ENCODE data around the gene MAD1L1. TPM values are rescaled to one million over a fixed set of nuclear protein-coding genes. Genes with fewer than 3 reads are reported as not detected.

Gene MAD1L1
- polyA plus RNA-seq, 1 experiment = 32.0 TPM

DNA sequence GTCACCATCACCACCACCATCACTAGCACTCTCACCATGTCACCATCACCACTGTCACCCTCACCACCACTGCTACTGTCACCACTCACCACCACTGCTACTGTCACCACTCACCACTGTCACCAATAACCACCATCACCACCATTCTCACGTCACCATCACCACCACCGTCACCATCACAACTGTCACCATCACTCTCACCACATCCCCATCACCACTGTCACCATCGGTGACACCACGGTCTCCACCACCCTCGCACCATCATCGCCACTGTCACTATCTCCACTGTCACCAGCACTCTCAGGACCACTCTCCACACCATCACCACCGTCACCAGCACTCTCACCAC lies 130.4 kb downstream of the MAD1L1 start:
- ChIA-PET POLR2A (no interaction called here), CTCF (interaction anchor here (0.8 kb wide), 1 partner anchor 181 kb away, joined by 3 read pairs; no protein-coding TSS in a partner anchor)
- Histone ChIP-seq H3K36me3 (ENCODE audit: control insufficient read depth, insufficient read depth, low read length) (no peaks in the 10 kb centered on the region), H3K4me3 (ENCODE audit: low read depth, low read length) (no peak overlapping the region), H3K27me3 (ENCODE audit: control insufficient read depth, insufficient read depth, low read length) (no peaks in the 10 kb centered on the region)
- no peak for DNase-seq (ENCODE audit: low read depth)
- TF ChIP-seq, protein P1, sequence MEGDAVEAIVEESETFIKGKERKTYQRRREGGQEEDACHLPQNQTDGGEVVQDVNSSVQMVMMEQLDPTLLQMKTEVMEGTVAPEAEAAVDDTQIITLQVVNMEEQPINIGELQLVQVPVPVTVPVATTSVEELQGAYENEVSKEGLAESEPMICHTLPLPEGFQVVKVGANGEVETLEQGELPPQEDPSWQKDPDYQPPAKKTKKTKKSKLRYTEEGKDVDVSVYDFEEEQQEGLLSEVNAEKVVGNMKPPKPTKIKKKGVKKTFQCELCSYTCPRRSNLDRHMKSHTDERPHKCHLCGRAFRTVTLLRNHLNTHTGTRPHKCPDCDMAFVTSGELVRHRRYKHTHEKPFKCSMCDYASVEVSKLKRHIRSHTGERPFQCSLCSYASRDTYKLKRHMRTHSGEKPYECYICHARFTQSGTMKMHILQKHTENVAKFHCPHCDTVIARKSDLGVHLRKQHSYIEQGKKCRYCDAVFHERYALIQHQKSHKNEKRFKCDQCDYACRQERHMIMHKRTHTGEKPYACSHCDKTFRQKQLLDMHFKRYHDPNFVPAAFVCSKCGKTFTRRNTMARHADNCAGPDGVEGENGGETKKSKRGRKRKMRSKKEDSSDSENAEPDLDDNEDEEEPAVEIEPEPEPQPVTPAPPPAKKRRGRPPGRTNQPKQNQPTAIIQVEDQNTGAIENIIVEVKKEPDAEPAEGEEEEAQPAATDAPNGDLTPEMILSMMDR (IDR thresholded peaks at IDR 0.05; ENCODE audit: insufficient read depth, low read depth, low read length) = no peak

DNA sequence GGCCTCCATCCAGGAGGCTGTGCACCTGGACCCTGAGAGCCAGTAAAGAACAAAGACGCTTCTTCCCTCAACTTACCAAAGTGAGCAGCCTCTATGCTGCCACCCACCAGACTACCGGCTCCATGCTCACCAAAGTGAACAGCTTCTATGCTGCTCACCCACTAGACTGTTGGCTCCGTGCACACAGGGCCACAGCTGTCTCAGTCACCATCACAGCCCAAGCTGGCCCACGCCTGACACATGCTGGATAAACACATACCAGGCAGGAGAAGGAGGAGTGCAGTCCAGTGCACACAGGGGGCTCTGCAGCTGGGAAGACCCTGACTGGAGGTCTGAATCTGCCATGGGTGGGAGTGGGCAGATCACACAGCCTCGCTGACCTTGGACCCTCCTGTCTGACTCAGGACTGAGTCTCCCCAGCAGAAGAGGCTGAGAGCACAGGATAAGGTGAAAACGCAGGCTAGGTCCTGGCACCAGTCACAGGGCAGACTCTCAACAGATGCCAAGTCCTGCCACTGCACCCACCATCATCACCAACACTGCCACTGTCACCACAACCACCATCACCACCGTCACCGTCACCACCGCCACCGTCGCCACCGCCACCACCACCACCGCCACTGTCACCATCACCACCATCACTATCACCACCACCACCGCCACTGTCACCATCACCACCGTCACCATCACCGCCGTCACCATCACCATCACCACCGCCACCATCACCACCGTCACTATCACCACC lies 130.9 kb downstream of the MAD1L1 start:
- POLR2A ChIA-PET = no interaction called here
- Histone ChIP-seq H3K27me3 (ENCODE audit: control insufficient read depth, insufficient read depth, low read length) (no peaks in the 10 kb centered on the region), H3K4me3 (ENCODE audit: low read depth, low read length) (no peak overlapping the region), H3K36me3 (ENCODE audit: control insufficient read depth, insufficient read depth, low read length) (no peaks in the 10 kb centered on the region)
- CTCF ChIA-PET = no interaction called here
- TF ChIP-seq, protein P1 (IDR thresholded peaks at IDR 0.05; ENCODE audit: insufficient read depth, low read depth, low read length) = no peak
- no peak for DNase-seq (ENCODE audit: low read depth)

DNA sequence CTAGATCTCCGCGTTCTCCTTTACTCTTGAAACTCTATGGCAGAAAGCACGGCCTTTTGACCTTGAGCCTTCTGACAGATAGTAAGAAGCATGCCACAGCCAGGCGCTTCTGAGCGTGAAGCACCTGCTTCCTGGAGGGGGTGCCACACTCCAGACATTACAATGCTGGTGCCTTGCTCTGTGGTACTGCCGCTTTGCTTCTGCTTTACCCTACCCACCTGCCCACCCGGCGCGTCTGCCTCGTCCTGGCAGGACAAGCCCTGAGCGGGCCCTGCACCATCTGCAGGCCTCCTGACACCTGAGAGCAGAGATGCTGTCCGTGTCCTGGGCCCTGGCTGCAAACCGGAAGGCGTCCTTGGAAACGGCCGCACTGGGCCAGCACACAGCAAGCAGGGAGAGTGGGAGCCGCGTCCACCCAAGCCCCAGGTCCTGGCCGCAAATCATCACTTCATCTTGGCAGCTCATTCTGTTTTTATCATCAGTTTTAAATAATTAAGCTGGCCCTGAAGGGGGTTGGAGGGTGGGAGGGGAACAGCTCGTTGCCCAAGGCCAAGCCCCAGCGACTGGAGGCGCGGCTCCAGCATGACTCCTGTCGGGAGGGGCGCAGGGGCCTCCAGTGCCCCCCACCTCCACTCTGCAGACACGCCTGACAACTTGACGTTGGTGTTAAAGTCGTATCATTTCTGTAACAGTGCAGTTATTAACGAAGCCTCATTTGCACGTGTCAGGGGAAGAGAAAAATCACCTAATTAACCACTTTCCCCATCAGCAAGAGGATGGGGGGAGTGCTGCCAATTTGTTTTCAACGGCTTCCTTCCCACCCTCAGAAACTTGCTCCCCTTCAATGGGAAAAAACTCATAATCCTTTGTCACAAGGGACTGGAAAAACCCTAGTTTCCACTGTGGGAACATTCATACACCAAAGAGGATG lies 132.2 kb downstream of the MAD1L1 start:
- no peaks in the 10 kb centered on the region for H3K27me3 ChIP-seq (ENCODE audit: control insufficient read depth, insufficient read depth, low read length)
- TF ChIP-seq, protein P1 (IDR thresholded peaks at IDR 0.05; ENCODE audit: insufficient read depth, low read depth, low read length) = no peak
- POLR2A ChIA-PET = no interaction called here
- no peak for DNase-seq (ENCODE audit: low read depth)
- no peaks in the 10 kb centered on the region for H3K36me3 ChIP-seq (ENCODE audit: control insufficient read depth, insufficient read depth, low read length)
- no peak overlapping the region for H3K4me3 ChIP-seq (ENCODE audit: low read depth, low read length)
- CTCF ChIA-PET = interaction anchor here (1.0 kb wide), 1 partner anchor 109 kb away, joined by 5 read pairs; no protein-coding TSS in a partner anchor

DNA sequence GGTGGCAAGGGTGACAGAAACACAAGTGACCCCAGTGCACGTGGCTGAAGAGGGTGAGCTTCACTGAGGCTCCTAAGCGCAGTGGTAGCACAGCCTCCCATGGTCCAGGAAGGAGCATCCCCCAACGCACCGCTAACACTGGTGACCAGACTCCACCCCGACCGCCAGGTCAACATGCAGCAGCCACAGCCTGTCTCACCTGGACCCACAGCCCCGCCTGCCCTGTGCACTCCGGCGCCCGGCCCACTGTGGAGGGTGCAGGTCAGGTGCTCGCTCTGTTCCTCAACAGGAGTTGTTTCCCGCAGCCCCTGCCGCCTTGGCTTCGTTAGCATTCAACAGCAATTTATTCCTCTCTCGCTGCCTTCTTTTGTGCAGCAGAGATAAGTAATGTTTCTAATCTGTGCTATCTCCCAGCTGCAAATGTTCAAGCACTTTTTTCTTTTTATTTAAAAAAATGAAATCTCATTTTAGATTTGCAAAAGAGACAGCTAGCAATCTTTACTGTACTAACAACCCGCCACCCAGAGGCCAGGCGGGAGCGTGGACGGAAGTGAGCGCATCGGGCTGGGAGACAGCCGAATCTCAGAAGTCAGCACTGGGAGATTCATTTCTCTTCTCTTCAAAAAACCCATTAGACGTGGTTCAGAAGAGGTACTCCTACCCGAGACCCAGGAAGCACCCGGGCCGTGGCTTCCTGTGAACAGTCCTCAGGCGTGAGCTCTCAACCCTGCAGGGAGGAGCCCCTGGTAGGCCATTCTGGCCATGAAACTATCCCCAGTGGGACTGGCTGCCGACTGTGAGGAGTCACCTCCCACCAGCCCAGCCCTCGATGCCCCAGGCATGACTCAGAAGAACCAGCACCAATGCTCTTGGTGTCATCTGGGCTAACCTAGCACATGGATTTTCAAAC lies 133.4 kb downstream of the MAD1L1 start:
- TF ChIP-seq, protein P1 (IDR thresholded peaks at IDR 0.05; ENCODE audit: insufficient read depth, low read depth, low read length) = no peak
- no peak for DNase-seq (ENCODE audit: low read depth)
- CTCF ChIA-PET = interaction anchor here (1.0 kb wide), 1 partner anchor 110 kb away, joined by 5 read pairs; no protein-coding TSS in a partner anchor
- no peaks in the 10 kb centered on the region for H3K36me3 ChIP-seq (ENCODE audit: control insufficient read depth, insufficient read depth, low read length)
- POLR2A ChIA-PET = interaction anchor here (0.6 kb wide), 1 partner anchor 529 kb away, joined by 13 read pairs; no protein-coding TSS in a partner anchor
- no peaks in the 10 kb centered on the region for H3K27me3 ChIP-seq (ENCODE audit: control insufficient read depth, insufficient read depth, low read length)
- no peak overlapping the region for H3K4me3 ChIP-seq (ENCODE audit: low read depth, low read length)
